Vagina (tissue), 2 donors: Measurements from ENCODE around the gene APBB1IP.

ENCODE experiments used
- POLR2A ChIP-seq, 2 donors: fragments of 450-650 bp; IDR thresholded peaks; one replicate each; pipeline ENCODE4 v1.6.1; 2017; ENCODE audit warnings: antibody characterized with exemption in 2 of 2, mild to moderate bottlenecking in 2 of 2, moderate library complexity in 2 of 2
- POLR2AphosphoS5 ChIP-seq, 2 donors: sonication (generic); formaldehyde crosslinking; IDR thresholded peaks; one replicate each; pipeline ENCODE4 v1.9.0; 2017; ENCODE audit warnings: antibody characterized with exemption in 2 of 2, mild to moderate bottlenecking in 2 of 2, low read depth in 1 of 2; ENCODE audit not compliant: insufficient read depth in 1 of 2
- TF ChIP-seq, protein P1 (sequence below), 3 experiments: fragments of 450-650 bp in 2 of 3; fragments of 200-600 bp in 1 of 3; sonication (generic) in 1 of 3; IDR thresholded peaks; one replicate each; pipeline ENCODE4 v1.5.1; 2017 to 2019; ENCODE audit warnings: antibody characterized with exemption in 3 of 3, mild to moderate bottlenecking in 2 of 3, moderate library complexity in 2 of 3

GRCh38 chr10:26472492-26472778 is 34.3 kb downstream of the APBB1IP start:
- TF ChIP-seq, protein P1, sequence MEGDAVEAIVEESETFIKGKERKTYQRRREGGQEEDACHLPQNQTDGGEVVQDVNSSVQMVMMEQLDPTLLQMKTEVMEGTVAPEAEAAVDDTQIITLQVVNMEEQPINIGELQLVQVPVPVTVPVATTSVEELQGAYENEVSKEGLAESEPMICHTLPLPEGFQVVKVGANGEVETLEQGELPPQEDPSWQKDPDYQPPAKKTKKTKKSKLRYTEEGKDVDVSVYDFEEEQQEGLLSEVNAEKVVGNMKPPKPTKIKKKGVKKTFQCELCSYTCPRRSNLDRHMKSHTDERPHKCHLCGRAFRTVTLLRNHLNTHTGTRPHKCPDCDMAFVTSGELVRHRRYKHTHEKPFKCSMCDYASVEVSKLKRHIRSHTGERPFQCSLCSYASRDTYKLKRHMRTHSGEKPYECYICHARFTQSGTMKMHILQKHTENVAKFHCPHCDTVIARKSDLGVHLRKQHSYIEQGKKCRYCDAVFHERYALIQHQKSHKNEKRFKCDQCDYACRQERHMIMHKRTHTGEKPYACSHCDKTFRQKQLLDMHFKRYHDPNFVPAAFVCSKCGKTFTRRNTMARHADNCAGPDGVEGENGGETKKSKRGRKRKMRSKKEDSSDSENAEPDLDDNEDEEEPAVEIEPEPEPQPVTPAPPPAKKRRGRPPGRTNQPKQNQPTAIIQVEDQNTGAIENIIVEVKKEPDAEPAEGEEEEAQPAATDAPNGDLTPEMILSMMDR (IDR thresholded peaks at IDR 0.05) = no peak
- TF ChIP-seq POLR2A (IDR thresholded peaks at IDR 0.05) (no peak), POLR2AphosphoS5 (IDR thresholded peaks at IDR 0.05; ENCODE audit: insufficient read depth in 1 of 2, low read depth in 1 of 2) (no peak)
